GM12891 (cell line): Measurements from ENCODE around the gene IGFLR1. TPM values are rescaled to one million over a fixed set of nuclear protein-coding genes. Genes with fewer than 3 reads are reported as not detected.

ENCODE experiments used
- DNase-seq: peaks from one replicate; pipeline ENCODE4 v3.0.0; 2011; ENCODE audit warnings: low spot score; ENCODE audit not compliant: insufficient read length
- FAIRE-seq: peaks from 2 replicates; lab custom pipeline; 2011; peaks lifted over from hg19 to GRCh38; lab: Jason Lieb, UNC
- PAX5 ChIP-seq: IDR thresholded peaks from 2 replicates; pipeline ENCODE4 v1.6.1; 2011; ENCODE audit warnings: low read length, moderate library complexity, mild to moderate bottlenecking; ENCODE audit not compliant: insufficient read depth, severe bottlenecking
- POLR2A ChIP-seq: IDR thresholded peaks from 2 replicates; pipeline ENCODE4 v1.6.1; 2011; ENCODE audit warnings: low read depth, low read length, control low read depth
- POLR2AphosphoS5 ChIP-seq: IDR thresholded peaks from 2 replicates; pipeline ENCODE4 v1.6.1; 2011; ENCODE audit warnings: low read depth, low read length, control low read depth
- POU2F2 ChIP-seq: IDR thresholded peaks from 2 replicates; pipeline ENCODE4 v1.6.1; 2011; ENCODE audit warnings: low read depth, mild to moderate bottlenecking, control low read depth, low read length, moderate library complexity
- SPI1 ChIP-seq: IDR thresholded peaks from 2 replicates; pipeline ENCODE4 v1.6.1; 2011; ENCODE audit warnings: low read depth, low read length, control low read depth
- TAF1 ChIP-seq: IDR thresholded peaks from 2 replicates; pipeline ENCODE4 v1.6.1; 2011; ENCODE audit warnings: low read depth, low read length, control low read depth
- polyA plus RNA-seq: library from polyadenylated mRNA; unstranded; fragments of >200 nt; gene quantifications from one replicate; pipeline ENCODE4 v1.2.1, GENCODE V29; 2012; ENCODE audit warnings: low read depth, missing spikeins, inconsistent platforms; ENCODE audit not compliant: missing spikeins

The IGFLR1 gene, protein sequence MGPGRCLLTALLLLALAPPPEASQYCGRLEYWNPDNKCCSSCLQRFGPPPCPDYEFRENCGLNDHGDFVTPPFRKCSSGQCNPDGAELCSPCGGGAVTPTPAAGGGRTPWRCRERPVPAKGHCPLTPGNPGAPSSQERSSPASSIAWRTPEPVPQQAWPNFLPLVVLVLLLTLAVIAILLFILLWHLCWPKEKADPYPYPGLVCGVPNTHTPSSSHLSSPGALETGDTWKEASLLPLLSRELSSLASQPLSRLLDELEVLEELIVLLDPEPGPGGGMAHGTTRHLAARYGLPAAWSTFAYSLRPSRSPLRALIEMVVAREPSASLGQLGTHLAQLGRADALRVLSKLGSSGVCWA
- polyA plus RNA-seq = 39.6 TPM

DNA sequence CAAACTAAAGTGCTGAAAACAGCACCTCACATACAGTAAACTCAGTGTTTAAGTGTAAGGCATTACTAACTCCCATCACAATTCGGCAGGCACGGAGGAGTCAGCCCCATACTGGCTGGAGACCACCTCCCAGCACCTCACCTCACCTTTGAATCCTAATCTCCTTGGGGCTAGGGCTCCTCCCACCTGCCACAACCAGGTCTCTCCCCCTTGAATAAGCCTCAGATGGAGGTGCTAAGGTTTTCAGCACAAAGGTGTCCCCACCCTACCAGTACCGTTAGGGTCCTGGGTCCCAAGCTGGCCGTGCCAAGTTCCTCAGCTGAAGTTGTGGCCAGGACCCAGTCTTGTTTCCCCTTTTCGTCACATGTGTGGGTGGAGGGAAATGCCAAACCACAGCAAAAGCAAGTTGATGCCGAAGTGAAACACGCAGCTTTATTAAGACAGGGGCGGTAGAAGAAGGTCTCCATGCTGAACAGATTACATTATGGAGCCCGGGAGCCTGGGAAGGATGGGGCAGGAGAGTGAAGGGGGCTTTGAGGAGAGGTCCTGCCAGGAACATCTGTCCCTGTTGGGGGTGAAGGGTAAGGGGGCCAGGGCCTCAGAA is at the start of gene IGFLR1:
TSS of gene IGFLR1 (minus strand) at position 332 of the 604 bp plus-strand sequence. CDS start 1,272 bp downstream, outside the sequence.
- DNase-seq (peak; percentile 49), FAIRE-seq (peak; percentile 75)
- TF ChIP-seq PAX5 (no peak), POLR2AphosphoS5 (peak; percentile 97), POU2F2 (peak; percentile 86), SPI1 (peak; percentile 78), POLR2A (peak; percentile 96), TAF1 (peak; percentile 86)

DNA sequence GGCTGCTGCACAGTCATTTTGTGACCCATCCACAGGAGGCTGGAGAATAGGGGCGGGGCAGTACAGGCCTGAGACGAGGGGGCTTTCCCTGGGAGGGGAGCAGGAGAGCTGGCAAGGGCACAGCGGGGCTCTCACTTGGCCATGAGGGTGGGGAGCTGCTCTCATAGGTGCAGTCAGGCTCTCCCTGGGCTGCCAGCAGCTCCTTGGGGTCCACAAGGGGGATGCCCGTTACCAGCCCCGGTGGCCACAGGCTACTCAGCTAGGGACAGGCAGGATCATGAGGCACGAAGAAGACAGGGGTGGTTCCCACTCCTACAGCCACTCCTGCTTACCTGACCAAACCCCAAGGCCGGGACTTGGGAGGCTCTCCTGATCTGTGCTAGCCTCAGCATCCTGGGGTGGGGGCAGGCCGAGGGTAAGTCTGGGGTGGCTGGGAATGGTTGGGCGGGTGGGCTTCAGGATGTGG is 49.6 kb upstream of the IGFLR1 start:
- DNase-seq (no peak), FAIRE-seq (no peak)
- TF ChIP-seq POLR2A = no peak
- TF ChIP-seq POLR2AphosphoS5 = no peak
- TF ChIP-seq TAF1 = no peak
- no peak for TF ChIP-seq SPI1
- TF ChIP-seq POU2F2 = no peak
- TF ChIP-seq PAX5 = no peak

DNA sequence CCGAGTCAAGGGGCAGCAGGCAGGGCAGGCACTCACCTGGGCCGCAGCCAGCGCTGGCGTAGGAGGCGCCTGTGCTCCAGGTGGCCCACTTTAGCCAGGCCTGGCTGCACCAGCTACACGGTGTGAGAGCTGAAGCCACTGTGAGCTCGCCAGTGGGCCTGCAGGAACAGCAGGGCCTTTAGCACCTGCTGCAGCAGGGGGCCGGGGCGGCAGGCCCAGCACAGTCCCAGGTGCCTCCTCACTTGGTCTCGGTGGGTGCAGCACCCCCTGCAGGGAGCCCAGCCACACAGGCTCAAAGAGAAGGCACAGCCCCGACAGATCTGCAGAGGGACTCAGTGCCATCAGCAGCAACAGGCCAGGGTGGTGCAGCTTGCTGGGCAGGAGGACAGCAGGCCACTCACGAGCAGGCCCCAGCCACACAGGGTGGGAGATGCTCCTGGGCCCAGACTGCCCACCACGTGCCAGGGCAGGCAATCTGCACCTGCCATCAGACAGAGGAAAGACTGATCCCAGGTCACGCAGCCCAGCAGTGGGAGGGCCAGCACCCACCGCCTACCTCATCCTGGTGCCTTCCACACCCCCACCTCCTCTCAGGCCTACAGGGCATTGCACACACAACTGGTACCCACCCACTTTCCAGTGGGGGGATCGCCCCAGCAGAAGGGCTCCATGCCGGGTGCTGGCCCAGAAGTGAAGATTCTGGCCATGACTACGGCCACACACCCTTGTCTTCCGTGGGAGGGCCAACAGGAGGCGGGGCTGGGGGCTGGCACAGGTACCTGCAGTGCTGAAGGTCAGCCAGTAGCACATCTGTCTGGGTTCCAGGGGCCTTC is 48.9 kb upstream of the IGFLR1 start:
- DNase-seq (no peak), FAIRE-seq (no peak)
- no peak for TF ChIP-seq SPI1
- TF ChIP-seq TAF1 = no peak
- no peak for TF ChIP-seq PAX5
- no peak for TF ChIP-seq POLR2A
- no peak for TF ChIP-seq POLR2AphosphoS5
- TF ChIP-seq POU2F2 = no peak

DNA sequence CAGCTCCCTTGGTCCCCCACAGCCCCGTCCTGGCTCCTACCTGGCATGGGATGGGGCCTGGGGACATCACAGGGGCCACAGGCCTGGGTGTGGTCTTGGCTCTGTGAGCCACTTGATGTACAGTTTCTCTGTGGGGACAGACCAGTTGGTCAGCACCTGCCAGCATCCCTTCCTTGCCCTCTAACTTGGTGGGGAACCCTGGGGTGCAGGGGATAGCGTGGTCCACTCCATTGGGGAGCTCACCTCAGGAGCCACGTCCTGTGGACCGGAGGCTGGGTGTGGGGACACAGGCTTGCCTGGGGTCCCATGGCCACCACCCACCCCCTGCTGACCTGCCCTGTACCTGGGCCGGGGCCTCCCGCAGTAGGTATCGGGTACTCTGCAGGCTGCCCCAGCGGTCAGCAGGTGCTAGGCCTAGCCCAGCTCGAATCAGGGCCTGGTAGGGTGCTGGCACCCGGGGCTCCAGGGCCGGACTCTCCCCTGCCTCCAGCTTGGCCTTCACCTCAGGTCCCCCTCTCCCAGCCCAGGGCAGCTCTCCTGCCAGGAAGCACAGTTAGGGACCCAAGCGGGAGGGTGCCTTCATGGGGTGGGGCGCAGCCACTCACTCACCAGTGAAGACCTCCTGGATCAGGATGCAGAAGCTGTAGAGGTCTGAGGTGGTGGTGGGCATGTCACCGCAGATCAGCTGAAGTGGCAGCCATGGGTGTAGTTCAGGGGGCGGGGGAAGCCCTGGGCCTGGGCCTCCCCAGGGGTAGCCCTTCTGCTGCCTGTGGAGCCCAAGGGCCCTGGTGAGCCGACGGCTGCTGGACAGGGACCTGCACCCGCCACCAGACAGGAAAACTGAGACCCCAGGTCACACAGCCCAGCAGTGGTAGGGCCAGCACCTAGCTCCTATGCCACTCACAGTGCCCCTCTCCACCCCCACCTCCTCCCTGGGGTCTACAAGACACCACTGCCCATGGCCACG is 48.0 kb upstream of the IGFLR1 start:
- no peak for DNase-seq
- FAIRE-seq = no peak
- TF ChIP-seq POU2F2 = no peak
- TF ChIP-seq PAX5 = no peak
- no peak for TF ChIP-seq TAF1
- no peak for TF ChIP-seq POLR2A
- TF ChIP-seq POLR2AphosphoS5 = no peak
- TF ChIP-seq SPI1 = no peak

DNA sequence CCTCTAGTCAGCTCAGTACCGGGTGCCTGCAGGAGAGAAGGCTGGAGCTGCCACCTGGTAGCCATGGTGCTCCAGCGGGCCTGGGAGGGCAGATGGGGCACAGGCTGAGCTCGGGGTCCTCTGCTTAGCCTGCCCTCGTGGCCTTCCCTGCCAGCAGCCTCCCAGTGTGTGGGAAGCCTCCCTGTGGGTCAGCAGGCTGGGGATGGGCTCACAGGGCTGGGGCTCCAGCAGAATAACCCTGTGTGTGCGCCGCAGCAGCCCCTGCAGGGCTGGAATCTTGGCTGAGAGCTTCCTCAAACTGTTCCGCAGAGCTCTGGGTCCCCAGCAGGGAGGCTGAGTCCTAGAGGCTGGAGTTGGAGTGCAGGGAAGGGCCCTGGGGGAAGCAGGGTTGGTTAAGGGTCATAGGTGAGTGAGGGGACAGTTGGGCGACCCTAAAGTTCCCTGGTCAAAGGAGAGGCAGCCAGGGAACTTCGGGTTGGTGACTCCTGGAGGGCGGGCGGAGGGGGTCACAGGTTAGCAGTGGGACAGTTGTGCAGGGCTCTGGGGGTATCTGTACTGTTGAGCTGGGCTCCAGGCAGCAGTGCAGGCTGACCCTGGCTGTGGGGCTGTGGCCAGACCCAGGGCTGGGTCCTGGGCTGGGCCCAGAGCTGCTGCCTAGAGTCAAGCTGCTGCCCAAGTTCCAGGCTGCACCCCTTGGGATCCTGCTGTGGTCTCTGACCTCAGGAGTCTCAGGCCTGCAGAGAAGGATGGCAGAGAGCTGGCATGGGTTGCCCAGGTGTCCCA is 47.1 kb upstream of the IGFLR1 start:
- FAIRE-seq (no peak), DNase-seq (no peak)

DNA sequence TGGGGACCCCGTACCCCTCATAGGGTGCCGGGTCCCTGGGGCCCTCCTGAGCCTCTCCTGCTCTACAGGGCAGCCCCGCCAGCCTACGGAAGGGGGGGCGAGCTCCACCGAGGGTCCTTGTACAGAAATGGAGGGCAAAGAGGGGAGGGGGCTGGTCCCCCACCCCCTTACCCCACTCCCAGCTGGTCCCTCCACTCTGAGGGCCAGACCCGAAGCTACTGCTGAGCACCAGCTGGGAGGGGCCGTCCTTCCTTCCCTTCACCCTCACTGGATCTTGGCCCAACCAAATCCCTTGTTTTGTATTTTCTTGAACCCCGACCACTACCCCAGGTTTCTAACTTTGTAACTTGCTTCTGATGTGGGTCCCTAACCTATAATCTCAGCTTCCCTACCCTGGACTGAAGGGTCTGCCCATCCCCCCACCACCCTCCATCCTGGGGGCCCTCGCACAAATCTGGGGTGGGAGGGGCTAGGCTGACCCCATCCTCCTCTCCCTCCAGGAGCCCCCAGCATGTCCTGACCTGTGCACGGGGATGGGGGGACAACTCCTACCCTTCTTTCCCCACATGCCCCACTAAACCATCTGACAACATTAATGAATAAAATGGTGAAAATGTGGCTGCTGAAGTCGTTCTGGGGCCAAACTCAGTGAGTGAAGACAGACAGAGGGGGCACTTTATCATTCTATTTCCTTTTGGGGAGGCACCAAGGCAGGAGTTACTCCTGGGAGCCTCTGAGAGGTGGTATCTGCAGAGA is 46.1 kb upstream of the IGFLR1 start:
- no peak for TF ChIP-seq POLR2AphosphoS5
- TF ChIP-seq PAX5 = no peak
- TF ChIP-seq POLR2A = no peak
- no peak for TF ChIP-seq POU2F2
- no peak for TF ChIP-seq TAF1
- FAIRE-seq (no peak), DNase-seq (no peak)

More for the DNA sequence above, 47.1 kb upstream of the IGFLR1 start:
- TF ChIP-seq POU2F2 (no peak), POLR2A (no peak), SPI1 (no peak), POLR2AphosphoS5 (no peak), TAF1 (no peak), PAX5 (no peak)

DNA sequence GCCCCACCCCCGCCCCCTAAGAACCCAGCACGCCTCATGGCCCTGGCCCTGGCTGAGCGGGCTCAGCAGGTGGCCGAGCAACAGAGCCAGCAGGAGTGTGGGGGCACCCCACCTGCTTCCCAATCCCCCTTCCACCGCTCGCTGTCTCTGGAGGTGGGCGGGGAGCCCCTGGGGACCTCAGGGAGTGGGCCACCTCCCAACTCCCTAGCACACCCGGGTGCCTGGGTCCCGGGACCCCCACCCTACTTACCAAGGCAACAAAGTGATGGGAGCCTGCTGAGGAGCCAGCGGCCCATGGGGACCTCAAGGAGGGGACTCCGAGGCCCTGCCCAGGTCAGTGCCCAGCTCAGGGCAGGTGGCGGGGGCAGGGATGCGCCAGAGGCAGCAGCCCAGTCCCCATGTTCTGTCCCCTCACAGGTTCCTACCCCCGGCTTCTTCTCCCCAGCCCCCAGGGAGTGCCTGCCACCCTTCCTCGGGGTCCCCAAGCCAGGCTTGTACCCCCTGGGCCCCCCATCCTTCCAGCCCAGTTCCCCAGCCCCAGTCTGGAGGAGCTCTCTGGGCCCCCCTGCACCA is 45.1 kb upstream of the IGFLR1 start:
- DNase-seq (no peak), FAIRE-seq (no peak)
- TF ChIP-seq TAF1 (no peak), PAX5 (no peak), POLR2A (no peak), POLR2AphosphoS5 (no peak), POU2F2 (no peak), SPI1 (no peak)
